ENCODE results near the gene LARP4. TPM values are rescaled to one million over a fixed set of nuclear protein-coding genes. Genes with fewer than 3 reads are reported as not detected.

Gene LARP4
- total RNA-seq, 1 donor, result 33.8 TPM

DNA sequence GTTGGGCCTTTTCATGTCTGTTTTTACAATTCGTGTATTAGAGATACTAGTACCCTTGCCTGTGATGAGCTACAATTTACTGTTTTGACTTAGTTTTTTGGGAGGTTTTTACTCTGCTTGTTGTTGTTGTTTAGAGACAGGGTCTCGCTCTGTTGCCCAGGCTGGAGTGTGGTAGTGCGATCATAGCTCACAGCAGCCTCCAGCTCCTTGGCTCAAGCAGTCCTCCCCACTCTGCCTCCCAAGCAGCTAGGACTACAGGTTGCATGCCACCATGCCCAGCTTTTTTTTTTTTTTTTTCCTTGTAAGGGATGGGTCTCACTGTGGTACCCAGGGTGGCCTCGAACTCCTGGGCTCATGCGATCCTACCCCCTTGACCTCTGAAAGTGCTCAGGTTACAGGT lies 52.1 kb downstream of the LARP4 start:
- no peak for DNase-seq (ENCODE audit: low read depth)
- no peak overlapping the region for H3K4me3 ChIP-seq (ENCODE audit: low read depth, low read length)
- TF ChIP-seq, protein P1, sequence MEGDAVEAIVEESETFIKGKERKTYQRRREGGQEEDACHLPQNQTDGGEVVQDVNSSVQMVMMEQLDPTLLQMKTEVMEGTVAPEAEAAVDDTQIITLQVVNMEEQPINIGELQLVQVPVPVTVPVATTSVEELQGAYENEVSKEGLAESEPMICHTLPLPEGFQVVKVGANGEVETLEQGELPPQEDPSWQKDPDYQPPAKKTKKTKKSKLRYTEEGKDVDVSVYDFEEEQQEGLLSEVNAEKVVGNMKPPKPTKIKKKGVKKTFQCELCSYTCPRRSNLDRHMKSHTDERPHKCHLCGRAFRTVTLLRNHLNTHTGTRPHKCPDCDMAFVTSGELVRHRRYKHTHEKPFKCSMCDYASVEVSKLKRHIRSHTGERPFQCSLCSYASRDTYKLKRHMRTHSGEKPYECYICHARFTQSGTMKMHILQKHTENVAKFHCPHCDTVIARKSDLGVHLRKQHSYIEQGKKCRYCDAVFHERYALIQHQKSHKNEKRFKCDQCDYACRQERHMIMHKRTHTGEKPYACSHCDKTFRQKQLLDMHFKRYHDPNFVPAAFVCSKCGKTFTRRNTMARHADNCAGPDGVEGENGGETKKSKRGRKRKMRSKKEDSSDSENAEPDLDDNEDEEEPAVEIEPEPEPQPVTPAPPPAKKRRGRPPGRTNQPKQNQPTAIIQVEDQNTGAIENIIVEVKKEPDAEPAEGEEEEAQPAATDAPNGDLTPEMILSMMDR (IDR thresholded peaks at IDR 0.05; ENCODE audit: insufficient read depth, low read length), result no peak

DNA sequence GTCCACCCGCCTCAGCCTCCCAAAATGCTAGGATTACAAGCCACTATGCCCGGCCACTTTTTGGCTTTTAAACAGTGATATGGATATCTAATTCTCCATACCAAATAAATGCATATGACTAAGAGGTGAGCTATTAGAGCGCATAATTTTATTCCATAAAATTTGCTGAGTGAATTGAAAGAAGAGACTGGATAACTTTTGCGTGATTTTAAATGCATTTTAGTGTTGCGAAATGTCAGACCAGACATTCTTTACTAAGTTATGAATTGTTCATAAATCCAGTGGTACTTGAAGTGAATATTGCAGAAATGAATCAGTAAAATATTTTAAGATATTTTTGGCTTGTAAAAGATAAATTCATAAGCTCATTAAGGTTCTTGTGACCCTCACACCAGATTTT lies 53.2 kb downstream of the LARP4 start:
- DNase-seq (ENCODE audit: low read depth), result no peak
- no peak overlapping the region for H3K4me3 ChIP-seq (ENCODE audit: low read depth, low read length)
- TF ChIP-seq, protein P1 (IDR thresholded peaks at IDR 0.05; ENCODE audit: insufficient read depth, low read length), result no peak

DNA sequence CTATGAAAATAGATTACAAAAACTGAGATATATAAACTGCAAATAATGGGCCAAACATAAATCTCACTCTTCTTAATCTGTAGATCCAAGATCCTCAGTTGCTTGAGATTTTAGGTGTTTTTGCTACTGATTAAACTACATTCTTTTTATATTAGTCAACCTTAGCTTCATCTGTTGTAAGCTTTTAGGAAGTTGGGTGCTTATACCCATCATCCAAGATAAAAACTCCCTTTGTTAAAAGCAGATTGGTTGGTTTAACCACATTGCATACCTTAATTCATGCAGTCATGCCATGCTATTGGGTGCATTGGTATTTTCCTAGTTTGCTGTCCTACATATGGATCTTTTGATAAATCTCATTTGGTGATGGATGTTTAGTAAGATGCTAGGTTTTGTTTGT lies 57.9 kb downstream of the LARP4 start:
- peak; percentile 39 for DNase-seq (ENCODE audit: low read depth)
- TF ChIP-seq, protein P1 (IDR thresholded peaks at IDR 0.05; ENCODE audit: insufficient read depth, low read length), result no peak
- no peak overlapping the region for H3K4me3 ChIP-seq (ENCODE audit: low read depth, low read length)

DNA sequence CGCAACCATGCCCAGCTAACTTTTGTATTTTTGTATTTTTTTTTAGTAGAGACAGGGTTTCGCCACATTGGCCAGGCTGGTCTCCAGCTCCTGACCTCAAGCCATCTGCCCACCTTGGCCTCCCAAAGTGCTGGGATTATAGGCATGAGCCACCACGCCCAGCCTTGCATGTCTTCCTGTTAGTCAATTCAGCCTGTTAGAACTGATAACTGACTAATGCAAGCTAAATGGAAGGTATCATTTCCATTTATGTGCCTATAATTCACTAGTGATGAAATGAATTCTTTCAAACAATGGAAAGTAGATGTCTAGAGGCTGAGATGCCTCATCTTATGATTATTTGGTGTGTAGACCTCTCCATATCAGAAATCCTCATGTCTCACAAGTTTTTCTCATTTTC lies 66.8 kb downstream of the LARP4 start:
- no peak overlapping the region for H3K4me3 ChIP-seq (ENCODE audit: low read depth, low read length)
- TF ChIP-seq, protein P1 (IDR thresholded peaks at IDR 0.05; ENCODE audit: insufficient read depth, low read length), result no peak
- DNase-seq (ENCODE audit: low read depth), result no peak

DNA sequence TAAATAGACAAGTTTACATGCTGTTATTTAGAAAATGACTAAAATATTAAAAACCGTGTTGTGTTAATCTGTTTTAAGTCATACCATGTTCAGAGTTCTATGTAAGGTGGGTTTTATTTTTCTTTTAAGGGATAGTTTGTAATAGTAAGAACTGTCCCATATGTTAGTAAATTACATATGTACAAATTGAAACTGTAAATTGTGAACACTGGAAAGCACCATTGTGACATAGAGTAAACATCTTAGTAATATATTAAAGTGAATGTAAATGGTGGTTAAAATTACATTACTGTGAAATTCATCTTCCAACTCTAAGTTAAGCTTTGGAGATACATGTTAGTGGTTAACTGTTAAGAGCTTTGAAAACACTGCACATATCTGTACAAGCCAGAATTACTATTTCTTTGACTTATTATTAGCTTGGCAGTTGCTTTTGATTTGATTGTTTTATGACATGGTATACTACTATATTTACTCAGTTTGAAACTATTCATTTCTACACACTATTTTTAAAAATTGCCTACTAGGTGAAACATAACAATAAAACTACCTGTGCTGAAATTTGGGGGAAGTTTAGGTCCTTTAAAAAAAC lies 76.7 kb downstream of the LARP4 start:
- DNase-seq (ENCODE audit: low read depth), result no peak
- TF ChIP-seq, protein P1 (IDR thresholded peaks at IDR 0.05; ENCODE audit: insufficient read depth, low read length), result no peak
- H3K4me3 ChIP-seq (ENCODE audit: low read depth, low read length), result no peak overlapping the region

DNA sequence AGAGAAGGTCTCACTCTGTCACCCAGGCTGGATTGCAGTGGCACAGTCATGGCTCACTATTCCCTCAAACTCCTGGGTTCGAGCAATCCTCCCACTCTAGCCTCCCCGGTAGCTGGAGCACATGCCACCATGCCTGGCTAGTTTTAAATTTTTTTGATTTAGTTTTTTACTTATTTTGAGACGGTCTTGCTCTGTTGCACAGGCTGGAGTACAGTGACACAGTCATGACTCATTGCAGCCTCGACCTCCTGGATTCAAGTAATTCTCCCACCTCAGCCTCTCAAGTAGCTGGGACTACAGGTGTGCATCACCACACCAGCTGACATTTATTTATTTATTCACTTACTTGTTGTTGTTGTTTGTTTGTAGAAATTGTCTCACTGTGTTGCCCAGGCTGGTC lies 81.9 kb downstream of the LARP4 start:
- no peak for DNase-seq (ENCODE audit: low read depth)
- TF ChIP-seq, protein P1 (IDR thresholded peaks at IDR 0.05; ENCODE audit: insufficient read depth, low read length), result no peak
- no peak overlapping the region for H3K4me3 ChIP-seq (ENCODE audit: low read depth, low read length)

DNA sequence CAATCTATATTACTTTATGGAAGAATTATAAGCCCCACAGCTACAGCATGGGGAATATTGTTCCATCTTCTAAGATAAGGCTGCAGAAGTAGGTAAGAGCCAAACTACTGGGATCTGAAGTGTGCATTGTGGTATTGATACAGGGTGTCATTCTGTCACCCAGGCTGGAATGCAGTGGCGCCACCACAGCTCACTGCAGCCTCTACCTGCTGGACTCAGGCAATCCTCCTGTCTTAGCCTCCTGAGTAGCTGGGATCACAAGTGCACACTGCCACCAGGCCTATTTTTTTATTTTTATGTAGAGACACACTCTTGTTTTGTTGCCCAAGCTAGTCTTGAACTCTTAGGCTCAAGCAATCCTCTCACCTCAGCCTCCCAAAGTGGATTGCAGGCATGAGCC lies 82.8 kb downstream of the LARP4 start:
- DNase-seq (ENCODE audit: low read depth), result no peak
- H3K4me3 ChIP-seq (ENCODE audit: low read depth, low read length), result no peak overlapping the region
- TF ChIP-seq, protein P1 (IDR thresholded peaks at IDR 0.05; ENCODE audit: insufficient read depth, low read length), result no peak

Measured in fibroblast of the aortic adventitia (primary cell).